IMR-90 (cell line): ENCODE data around the gene CIT. TPM values are rescaled to one million over a fixed set of nuclear protein-coding genes. Genes with fewer than 3 reads are reported as not detected.
"Not testable (repeated sequence)": the region's sequence is repeated elsewhere in the genome, so short reads cannot be mapped to it uniquely, and the experiment has no call there.

ENCODE experiments used
- ATAC-seq: fragments of 200-7000 bp; cut with Tn5 transposase; 2 replicates; pipeline ENCODE4 v1.9.1; 2020; ENCODE audit warnings: low read depth, mild to moderate bottlenecking, moderate library complexity
- BruUV-seq: library from RNA; stranded (reverse); fragments of 400-500 nt; replicated peaks from 2 replicates; lab custom pipeline; 2021; lab: Mats Ljungman, UMichigan
- CTCF ChIA-PET: fragments of 300-600 bp; formaldehyde crosslinking; extraction: SDS; loops from one replicate; lab custom pipeline; 2021; ENCODE audit warnings: antibody characterized with exemption; lab: Yijun Ruan, JAX
- POLR2A ChIA-PET: fragments of 300-600 bp; sonication (Branson Sonifier 250); formaldehyde crosslinking; loops from one replicate; lab custom pipeline; 2022; ENCODE audit warnings: antibody characterized with exemption; ENCODE audit not compliant: unreplicated experiment; lab: Charles Lee
- DNase-seq: peaks from one replicate; pipeline ENCODE4 v3.0.0; 2013
- H2AFZ ChIP-seq: replicated peaks from 2 replicates; pipeline ENCODE3; 2013; ENCODE audit warnings: low read length, mild to moderate bottlenecking; ENCODE audit not compliant: poor library complexity
- H2AK5ac ChIP-seq: 2 replicates; pipeline ENCODE4 v1.6.1; 2013; ENCODE audit warnings: low read depth, low read length, inconsistent platforms
- H2AK9ac ChIP-seq: replicated peaks from 2 replicates; pipeline ENCODE3; 2013; ENCODE audit warnings: mild to moderate bottlenecking, low read depth, low read length, moderate library complexity; ENCODE audit not compliant: poor library complexity
- H2BK120ac ChIP-seq: 2 replicates; pipeline ENCODE4 v1.6.1; 2013; ENCODE audit warnings: low read depth, low read length, inconsistent platforms
- H2BK15ac ChIP-seq: 3 replicates; pipeline ENCODE4 v1.6.1; 2013; ENCODE audit warnings: low read depth, low read length, inconsistent platforms
- H2BK20ac ChIP-seq: 2 replicates; pipeline ENCODE4 v1.6.1; 2013; ENCODE audit warnings: low read depth, mild to moderate bottlenecking, inconsistent platforms, low read length, moderate library complexity
- H2BK5ac ChIP-seq: 2 replicates; pipeline ENCODE4 v1.6.1; 2013; ENCODE audit warnings: mild to moderate bottlenecking, low read depth, low read length, inconsistent platforms; ENCODE audit not compliant: poor library complexity, severe bottlenecking
- H3K14ac ChIP-seq: replicated peaks from 2 replicates; pipeline ENCODE4 v1.6.1; 2013; ENCODE audit warnings: low read depth, low read length, inconsistent platforms
- H3K18ac ChIP-seq: 2 replicates; pipeline ENCODE4 v1.6.1; 2013; ENCODE audit warnings: low read depth, low read length, control low read depth
- H3K23ac ChIP-seq: 2 replicates; pipeline ENCODE4 v1.6.1; 2013; ENCODE audit warnings: low read depth, low read length, inconsistent platforms
- H3K27ac ChIP-seq: 2 replicates; pipeline ENCODE4 v1.5.1; 2013; ENCODE audit warnings: mild to moderate bottlenecking, control low read depth, low read length; ENCODE audit not compliant: insufficient read depth
- H3K27me3 ChIP-seq: 2 replicates; pipeline ENCODE4 v1.6.1; 2013; ENCODE audit warnings: low read length; ENCODE audit not compliant: control insufficient read depth, insufficient read depth
- H3K36me3 ChIP-seq: 2 replicates; pipeline ENCODE4 v1.6.1; 2013; ENCODE audit warnings: low read length, mixed read lengths; ENCODE audit not compliant: control insufficient read depth, insufficient read depth
- H3K4ac ChIP-seq: 2 replicates; pipeline ENCODE4 v1.6.1; 2013; ENCODE audit warnings: low read depth, low read length, inconsistent platforms
- H3K4me1 ChIP-seq: 2 replicates; pipeline ENCODE4 v1.6.1; 2013; ENCODE audit warnings: low read length, mixed read lengths; ENCODE audit not compliant: control insufficient read depth, insufficient read depth
- H3K4me2 ChIP-seq: 2 replicates; pipeline ENCODE4 v1.6.1; 2013; ENCODE audit warnings: low read depth, mild to moderate bottlenecking, control low read depth, low read length, moderate library complexity
- H3K4me3 ChIP-seq: 2 replicates; pipeline ENCODE4 v1.5.1; 2013; ENCODE audit warnings: low read depth, mild to moderate bottlenecking, control low read depth, low read length, moderate library complexity; ENCODE audit not compliant: insufficient read depth
- H3K56ac ChIP-seq: 2 replicates; pipeline ENCODE4 v1.6.1; 2013; ENCODE audit warnings: low read length, inconsistent platforms; ENCODE audit not compliant: insufficient read depth; ENCODE audit errors: extremely low read depth
- H3K79me1 ChIP-seq, 2 experiments: 2 replicates each; pipeline ENCODE4 v1.6.1; 2013; ENCODE audit warnings: low read length in 2 of 2, inconsistent platforms in 1 of 2, low read depth in 1 of 2
- H3K9ac ChIP-seq: 2 replicates; pipeline ENCODE4 v1.6.1; 2013; ENCODE audit warnings: low read depth, low read length, control low read depth
- H3K9me1 ChIP-seq: 2 replicates; pipeline ENCODE4 v1.6.1; 2013; ENCODE audit warnings: low read length, inconsistent platforms; ENCODE audit not compliant: insufficient read depth
- H3K9me3 ChIP-seq: 2 replicates; pipeline ENCODE4 v1.6.1; 2013; ENCODE audit warnings: low read length; ENCODE audit not compliant: control insufficient read depth, insufficient read depth
- H4K20me1 ChIP-seq: 2 replicates; pipeline ENCODE4 v1.6.1; 2013; ENCODE audit warnings: low read length, inconsistent platforms; ENCODE audit not compliant: insufficient read depth
- H4K5ac ChIP-seq: 2 replicates; pipeline ENCODE4 v1.6.1; 2013; ENCODE audit warnings: mild to moderate bottlenecking, low read depth, low read length, control low read depth
- H4K8ac ChIP-seq, 2 experiments: 2 replicates each; pipeline ENCODE4 v1.6.1; 2013; ENCODE audit warnings: low read depth in 2 of 2, low read length in 2 of 2, control low read depth in 1 of 2, inconsistent platforms in 1 of 2
- H4K91ac ChIP-seq: 2 replicates; pipeline ENCODE4 v1.6.1; 2013; ENCODE audit warnings: low read depth, low read length, inconsistent platforms; ENCODE audit not compliant: insufficient read depth
- WGBS, 2 experiments: methylation state at CpG; one replicate each; pipeline versions ENCODE4 v1.1.5 to v1.1.7; 2013; ENCODE audit warnings: missing lambda C conversion rate in 2 of 2; ENCODE audit not compliant: insufficient read length in 1 of 2; ENCODE audit errors: extremely low coverage in 2 of 2; 5-methylcytosine and 5-hydroxymethylcytosine counted together
- dilution Hi-C: fragments of 300-500 bp; cut with HindIII; formaldehyde crosslinking; loops from one replicate; pipeline ENCODE4 v1.14.3; 2018; ENCODE audit warnings: low sequenced_read_pairs; ENCODE audit not compliant: unreplicated experiment
- in situ Hi-C: fragments of 300-500 bp; cut with MboI; formaldehyde crosslinking; loops from 3 replicates; pipeline ENCODE4 v1.14.3; 2019; ENCODE audit warnings: low sequenced_read_pairs, inconsistent platforms, mixed read lengths
- intact Hi-C: fragments of 100-400 bp; cut with micrococcal nuclease; formaldehyde crosslinking; loops from 2 replicates; pipeline ENCODE4 v1.10.0; 2022
- polyA plus RNA-seq, 3 experiments: library from polyadenylated mRNA; depleted of rRNA; stranded (reverse); fragments of >200 nt; gene quantifications; 2 replicates each; pipeline ENCODE4 v1.2.3, GENCODE V29; 2012; ENCODE audit warnings: low replicate concordance in 1 of 3
- total RNA-seq: library from RNA; depleted of rRNA; stranded (reverse); fragments of >200 nt; gene quantifications from 2 replicates; pipeline ENCODE4 v1.2.3, GENCODE V29; 2012

The CIT gene
- total and polyA plus RNA-seq, 2 of the 4 experiments (the other 2 are of a cell fraction), result 13.1 to 21.0 TPM

DNA sequence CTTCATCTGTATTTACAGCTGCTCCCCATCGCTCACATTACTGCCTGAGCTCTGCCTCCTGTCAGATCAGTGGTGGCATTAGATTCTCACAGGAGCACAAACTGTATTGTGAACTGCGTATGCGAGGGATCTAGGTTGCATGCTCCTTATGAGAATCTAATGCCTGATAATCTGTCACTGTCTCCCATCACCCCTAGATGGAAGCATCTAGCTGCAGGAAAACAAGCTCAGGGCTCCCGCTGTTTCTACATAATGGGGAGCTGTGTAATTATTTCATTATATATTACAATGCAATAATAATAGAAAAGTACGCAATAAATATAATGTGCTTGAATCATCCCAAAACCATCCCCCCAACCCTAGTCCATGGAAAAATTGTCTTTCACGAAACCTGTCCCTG is 219.0 kb downstream of the CIT start:
- H2BK120ac ChIP-seq, H3K9me1 ChIP-seq, H4K5ac ChIP-seq, H3K9ac ChIP-seq, BruUV-seq, DNase-seq, H3K4ac ChIP-seq, H4K8ac ChIP-seq, H2AFZ ChIP-seq, H4K91ac ChIP-seq, POLR2A ChIA-PET, H2BK5ac ChIP-seq, H3K4me2 ChIP-seq, H2AK5ac ChIP-seq, H3K23ac ChIP-seq, H3K4me3 ChIP-seq, H3K9me3 ChIP-seq, intact Hi-C loops, H2AK9ac ChIP-seq, H3K27ac ChIP-seq, H2BK15ac ChIP-seq, in situ Hi-C loops, dilution Hi-C loops, ATAC-seq, H3K14ac ChIP-seq, H2BK20ac ChIP-seq, H3K36me3 ChIP-seq, H3K18ac ChIP-seq, H3K79me1 ChIP-seq, H3K56ac ChIP-seq, H3K4me1 ChIP-seq, H4K20me1 ChIP-seq, H3K27me3 ChIP-seq: not testable (repeated sequence)
- CTCF ChIA-PET, result interaction anchor here (1.4 kb wide), 1 partner anchor 10 kb away, joined by 7 read pairs; the partner anchor contains the start of gene PRKAB1
- 60% methylated on average over 1 of the region's 6 CpGs; no CpG with 5 or more reads in 1 of the 2 experiments for WGBS, 2 experiments

GRCh38 chr12:119657001-119657400 is 220.1 kb downstream of the CIT start:
- H3K9me3 ChIP-seq, H3K4ac ChIP-seq, H2BK5ac ChIP-seq, H2BK20ac ChIP-seq, H2BK120ac ChIP-seq, DNase-seq, H3K79me1 ChIP-seq, H3K23ac ChIP-seq, H3K4me3 ChIP-seq, H3K9ac ChIP-seq, H2AK9ac ChIP-seq, H3K9me1 ChIP-seq, H4K20me1 ChIP-seq, H3K4me1 ChIP-seq, ATAC-seq, H3K27ac ChIP-seq, H3K18ac ChIP-seq, intact Hi-C loops, H4K91ac ChIP-seq, in situ Hi-C loops, H3K36me3 ChIP-seq, H3K27me3 ChIP-seq, H4K5ac ChIP-seq, H3K4me2 ChIP-seq, H3K14ac ChIP-seq, H2BK15ac ChIP-seq, H2AFZ ChIP-seq, BruUV-seq, dilution Hi-C loops, H4K8ac ChIP-seq, H2AK5ac ChIP-seq, H3K56ac ChIP-seq, POLR2A ChIA-PET, CTCF ChIA-PET: not testable (repeated sequence)
- WGBS, 2 experiments, result no CpG with 5 or more reads among the region's 2 CpGs
